ENCODE measurements around the gene GBE1.

GBE1 gene

GRCh38 chr3:81742581-81742980, 18.9 kb downstream of the GBE1 start:
- TF ChIP-seq CTCF (IDR thresholded peaks at IDR 0.05; ENCODE audit: low read depth, low read length) = no peak
- H3K4me3 ChIP-seq (replicated peaks in 1 of 2; ENCODE audit: low read depth in 2 of 2, low read length in 2 of 2) = no peak overlapping the region

GRCh38 chr3:81741216-81741615, 20.2 kb downstream of the GBE1 start:
- TF ChIP-seq CTCF (IDR thresholded peaks at IDR 0.05; ENCODE audit: low read depth, low read length) = no peak
- H3K4me3 ChIP-seq (replicated peaks in 1 of 2; ENCODE audit: low read depth in 2 of 2, low read length in 2 of 2) = no peak overlapping the region
- peak; percentile 33 to 48 for DNase-seq (ENCODE audit: low read depth in 2 of 2)

More at GRCh38 chr3:81742581-81742980, 18.9 kb downstream of the GBE1 start:
- DNase-seq (ENCODE audit: low read depth in 2 of 2) = peak in 1 of 2 donors; percentile 41

DNA sequence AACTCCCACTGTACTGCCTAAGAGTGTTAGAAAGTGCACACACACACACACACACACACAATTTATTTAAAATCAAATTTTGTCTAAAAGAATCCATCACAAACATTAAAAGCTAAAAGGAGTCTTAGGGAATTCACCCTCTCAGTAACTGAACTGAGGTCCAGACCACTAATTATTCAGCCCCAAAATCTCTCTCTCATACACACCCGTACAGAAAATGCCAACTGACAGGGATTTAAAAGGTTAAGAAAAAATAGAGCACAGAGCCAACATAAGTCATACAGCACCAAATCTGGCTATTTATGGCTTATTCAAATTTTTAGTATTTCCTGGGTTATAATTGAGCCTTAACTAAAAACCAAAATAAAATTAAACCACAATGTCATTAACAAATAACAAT, 20.7 kb downstream of the GBE1 start:
- TF ChIP-seq CTCF (IDR thresholded peaks at IDR 0.05; ENCODE audit: low read depth, low read length) = no peak

GRCh38 chr3:81735334-81735733, 26.1 kb downstream of the GBE1 start:
- no peak overlapping the region for H3K4me3 ChIP-seq (replicated peaks in 1 of 2; ENCODE audit: low read depth in 2 of 2, low read length in 2 of 2)
- peak in 1 of 2 donors; percentile 28 for DNase-seq (ENCODE audit: low read depth in 2 of 2)
- TF ChIP-seq CTCF (IDR thresholded peaks at IDR 0.05; ENCODE audit: low read depth, low read length) = no peak

More for the DNA sequence above, 20.7 kb downstream of the GBE1 start:
- no peak overlapping the region for H3K4me3 ChIP-seq (replicated peaks in 1 of 2; ENCODE audit: low read depth in 2 of 2, low read length in 2 of 2)
- no peak for DNase-seq (ENCODE audit: low read depth in 2 of 2)

DNA sequence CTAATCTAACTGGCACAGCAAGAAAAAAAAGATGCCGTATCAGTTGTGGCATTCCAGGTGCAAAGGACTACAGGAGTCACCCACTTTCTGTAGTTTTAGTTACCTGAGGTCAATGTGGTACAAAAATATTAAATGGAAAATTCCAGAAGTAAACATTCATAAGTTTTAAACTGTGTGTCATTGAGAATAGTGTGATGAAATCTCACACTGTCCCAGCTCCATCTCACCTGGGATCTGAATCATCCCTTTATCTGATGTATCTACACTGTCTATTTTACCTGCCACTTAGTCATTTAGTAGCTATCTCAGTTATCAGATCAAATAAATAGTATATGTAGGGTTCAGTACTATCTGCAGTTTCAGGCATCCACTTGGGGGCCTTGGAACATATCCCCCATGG, 26.7 kb downstream of the GBE1 start:
- DNase-seq (ENCODE audit: low read depth in 2 of 2) = no peak
- no peak for TF ChIP-seq CTCF (IDR thresholded peaks at IDR 0.05; ENCODE audit: low read depth, low read length)

DNA sequence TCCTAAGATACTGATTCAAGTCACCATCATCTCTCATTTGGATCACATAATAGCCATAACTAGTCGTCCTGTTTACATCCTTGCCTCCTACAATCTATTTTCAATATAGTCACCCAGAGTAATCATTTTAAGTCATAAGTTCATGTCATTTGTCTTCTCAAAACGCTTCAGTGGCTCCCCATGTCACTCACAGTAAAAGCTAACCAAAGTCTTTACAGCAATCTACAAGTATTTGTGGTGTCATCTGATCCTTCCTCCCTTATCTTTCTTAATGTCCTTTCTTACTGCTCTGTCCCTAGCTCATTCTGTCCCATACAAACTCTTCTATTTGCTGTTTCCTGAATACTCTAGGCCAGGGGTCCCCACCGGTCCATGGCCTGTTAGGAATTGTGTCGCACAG, 28.8 kb downstream of the GBE1 start:
- H3K4me3 ChIP-seq (replicated peaks in 1 of 2; ENCODE audit: low read depth in 2 of 2, low read length in 2 of 2) = no peak overlapping the region
- no peak for DNase-seq (ENCODE audit: low read depth in 2 of 2)
- no peak for TF ChIP-seq CTCF (IDR thresholded peaks at IDR 0.05; ENCODE audit: low read depth, low read length)

More for the DNA sequence above, 26.7 kb downstream of the GBE1 start:
- no peak overlapping the region for H3K4me3 ChIP-seq (replicated peaks in 1 of 2; ENCODE audit: low read depth in 2 of 2, low read length in 2 of 2)
